Germinal center (tissue), 1 donor: ENCODE measurements around the gene LIMA1.

ENCODE experiments used
- DNase-seq: peaks from one replicate; pipeline ENCODE4 v3.0.0; 2012; ENCODE audit warnings: mixed read lengths, low spot score

LIMA1 gene

DNA sequence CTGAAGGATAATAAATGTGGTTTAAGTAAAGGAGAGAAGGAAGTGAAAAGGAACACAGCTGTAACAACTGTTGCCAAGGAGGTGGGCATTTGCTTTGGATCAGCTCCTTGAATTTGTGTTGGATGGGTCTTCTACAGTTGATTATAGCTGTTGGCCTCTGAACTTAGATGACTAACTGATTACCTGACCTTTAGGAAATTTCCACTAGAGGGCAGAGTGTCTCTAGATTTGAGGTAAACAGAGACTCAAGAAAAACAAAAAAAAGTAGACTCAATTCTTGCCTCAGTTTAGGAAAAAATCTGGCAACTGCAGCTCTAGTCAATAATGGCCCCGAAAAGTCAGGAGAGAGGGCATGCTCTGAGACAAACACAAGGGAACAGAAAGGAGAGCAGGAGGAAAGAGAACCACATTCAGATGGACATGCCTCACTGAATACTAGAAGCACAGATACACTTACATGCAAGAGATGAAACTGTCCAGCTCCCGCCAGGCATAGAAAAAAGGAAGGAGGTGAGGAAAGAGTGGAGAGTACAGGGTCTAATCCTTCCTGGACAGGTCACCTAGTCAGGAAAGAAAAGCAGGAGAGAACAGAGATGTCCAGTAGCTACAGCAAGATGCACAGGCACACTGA lies 150.7 kb downstream of the LIMA1 start:
- DNase-seq = no peak

DNA sequence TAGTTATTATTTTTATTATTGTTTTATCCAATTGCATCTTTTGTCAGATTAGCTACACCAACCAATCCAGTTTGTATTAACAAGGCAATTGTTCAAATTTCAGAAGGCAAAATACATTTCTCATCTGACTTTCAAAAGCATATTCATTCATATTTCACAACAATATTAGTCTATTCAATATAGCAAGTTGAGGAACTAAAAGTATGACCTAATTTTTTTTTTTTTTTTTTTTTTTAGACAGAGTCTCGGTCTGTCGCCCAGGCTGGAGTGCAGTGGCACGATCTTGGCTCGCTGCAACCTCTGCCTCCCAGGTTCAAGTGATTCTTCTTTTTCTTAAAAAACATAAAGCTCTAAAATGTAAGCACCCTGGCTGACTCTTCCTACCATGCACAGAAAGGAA lies 154.0 kb downstream of the LIMA1 start:
- DNase-seq = no peak

DNA sequence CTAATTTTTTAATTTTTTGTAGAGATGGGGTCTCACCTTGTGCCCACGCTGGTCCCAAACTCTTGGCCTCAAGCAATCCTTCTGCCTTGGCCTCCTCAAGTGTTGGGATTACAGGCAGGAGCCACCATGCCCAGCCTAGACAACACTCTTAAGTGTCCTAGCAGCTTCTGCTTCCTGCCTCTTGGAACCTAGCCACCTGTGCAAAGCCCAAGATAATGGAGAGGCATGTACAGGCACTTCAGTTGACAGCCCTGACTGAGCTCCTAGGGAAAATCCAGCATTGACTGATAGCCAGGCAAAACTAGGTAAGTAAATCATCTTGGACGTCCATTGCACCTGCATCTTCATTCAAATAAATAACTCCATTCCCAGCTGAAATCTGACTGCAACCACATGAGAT lies 155.8 kb downstream of the LIMA1 start:
- DNase-seq = no peak
